A549 (cell line): ENCODE results near the gene WDR20. TPM values are rescaled to one million over a fixed set of nuclear protein-coding genes. Genes with fewer than 3 reads are reported as not detected.

Experiments used
- ATAC-seq, 2 experiments: fragments of 200-7000 bp in 1 of 2; fragments of >200 bp in 1 of 2; cut with Nextera tagmentation in 1 of 2; cut with Tn5 transposase in 1 of 2; 3 replicates each; pipeline versions ENCODE4 v1.8.0 to v1.9.1; 2018 to 2020; ENCODE audit warnings: mild to moderate bottlenecking in 1 of 2, moderate library complexity in 1 of 2
- CTCF ChIA-PET: fragments of 300-600 bp; sonication (Branson Sonifier 250); formaldehyde crosslinking; extraction: SDS; loops from one replicate; lab custom pipeline; 2021; ENCODE audit warnings: antibody characterized with exemption, inconsistent platforms; lab: Yijun Ruan, JAX
- POLR2A ChIA-PET: fragments of 350-600 bp; formaldehyde crosslinking; extraction: SDS; loops from one replicate; lab custom pipeline; 2021; ENCODE audit warnings: antibody characterized with exemption, inconsistent platforms; lab: Yijun Ruan, JAX
- DNase-seq, 2 experiments: peaks; one replicate each; pipeline versions ENCODE4 v3.0.0 to v3.0.0-alpha.2; 2011 to 2016; ENCODE audit warnings: low read depth in 1 of 2, low spot score in 1 of 2
- FAIRE-seq: peaks from 2 replicates; lab custom pipeline; 2011; peaks lifted over from hg19 to GRCh38; lab: Jason Lieb, UNC
- H3K27ac ChIP-seq, 2 experiments: fragments of >200 bp; sonication (Bioruptor Twin); formaldehyde crosslinking; 3 replicates each; pipeline ENCODE4 v1.5.1; 2016 to 2017
- H3K4me1 ChIP-seq: fragments of >200 bp; sonication (Bioruptor Twin); formaldehyde crosslinking; 3 replicates; pipeline ENCODE4 v1.6.1; 2016
- H3K4me2 ChIP-seq: fragments of >200 bp; sonication (Bioruptor Twin); formaldehyde crosslinking; 3 replicates; pipeline ENCODE4 v1.6.1; 2016
- H3K4me3 ChIP-seq: fragments of >200 bp; sonication (Bioruptor Twin); formaldehyde crosslinking; 3 replicates; pipeline ENCODE4 v1.5.1; 2016
- H3K9me3 ChIP-seq: fragments of >200 bp; sonication (Bioruptor Twin); formaldehyde crosslinking; 3 replicates; pipeline ENCODE4 v1.6.1; 2016
- CBX2 ChIP-seq: fragments of 200-600 bp; sonication (generic); IDR thresholded peaks from 2 replicates; pipeline ENCODE4 v1.6.1; 2016; ENCODE audit warnings: low read depth, mild to moderate bottlenecking, borderline replicate concordance
- CEBPB ChIP-seq, 2 experiments: fragments of >200 bp in 1 of 2; sonication (Bioruptor Twin) in 1 of 2; formaldehyde crosslinking in 1 of 2; IDR thresholded peaks; 2 replicates each; pipeline ENCODE4 v1.6.1; 2012 to 2016
- CHD2 ChIP-seq: fragments of 150-350 bp; IDR thresholded peaks from 2 replicates; pipeline ENCODE4 v1.6.1; 2014; ENCODE audit warnings: low read length; ENCODE audit not compliant: partially characterized antibody
- CHD4 ChIP-seq: fragments of 200-600 bp; sonication (generic); IDR thresholded peaks from 2 replicates; pipeline ENCODE4 v1.6.1; 2016; ENCODE audit warnings: antibody characterized with exemption, mild to moderate bottlenecking, borderline replicate concordance
- ESRRA ChIP-seq: fragments of 150-350 bp; IDR thresholded peaks from 2 replicates; pipeline ENCODE4 v1.6.1; 2014; ENCODE audit warnings: mild to moderate bottlenecking, low read length, borderline replicate concordance
- FOSB ChIP-seq: fragments of 250-450 bp; sonication (Bioruptor Pico); IDR thresholded peaks from 2 replicates; pipeline ENCODE4 v1.5.0; 2020; ENCODE audit warnings: mild to moderate bottlenecking, moderate library complexity
- FOSL2 ChIP-seq, 2 experiments: fragments of 450-650 bp in 1 of 2; fragments of >200 bp in 1 of 2; sonication (Bioruptor Twin) in 1 of 2; formaldehyde crosslinking; IDR thresholded peaks; 2 replicates each; pipeline versions ENCODE4 v1.5.0 to v1.6.1; 2016 to 2020; ENCODE audit warnings: mild to moderate bottlenecking in 1 of 2, moderate library complexity in 1 of 2
- FOXS1 ChIP-seq: fragments of 250-450 bp; sonication (Bioruptor Pico); IDR thresholded peaks from 2 replicates; pipeline ENCODE4 v1.5.0; 2020; ENCODE audit warnings: mild to moderate bottlenecking, moderate library complexity
- GATA3 ChIP-seq: IDR thresholded peaks from 2 replicates; pipeline ENCODE4 v1.6.1; 2012; ENCODE audit warnings: borderline replicate concordance
- HMGXB4 ChIP-seq: fragments of 250-450 bp; sonication (Bioruptor Pico); IDR thresholded peaks from 2 replicates; pipeline ENCODE4 v1.5.0; 2021; ENCODE audit warnings: mild to moderate bottlenecking, moderate library complexity, borderline replicate concordance
- HOXA7 ChIP-seq: fragments of 250-450 bp; sonication (Bioruptor Pico); IDR thresholded peaks from 2 replicates; pipeline ENCODE4 v1.5.0; 2020; ENCODE audit warnings: mild to moderate bottlenecking, moderate library complexity
- HOXB13 ChIP-seq: fragments of 250-450 bp; sonication (Bioruptor Pico); IDR thresholded peaks from 2 replicates; pipeline ENCODE4 v1.5.0; 2020; ENCODE audit warnings: low read depth, mild to moderate bottlenecking, moderate library complexity
- KDM1A ChIP-seq: fragments of 200-600 bp; sonication (generic); IDR thresholded peaks from 2 replicates; pipeline ENCODE4 v1.6.1; 2016; ENCODE audit warnings: low read depth, mild to moderate bottlenecking
- KDM5A ChIP-seq: fragments of 200-600 bp; sonication (generic); IDR thresholded peaks from 2 replicates; pipeline ENCODE4 v1.6.1; 2016; ENCODE audit warnings: antibody characterized with exemption, mild to moderate bottlenecking
- MAFK ChIP-seq: fragments of 450-650 bp; IDR thresholded peaks from 2 replicates; pipeline ENCODE4 v1.6.1; 2014; ENCODE audit not compliant: partially characterized antibody
- MAZ ChIP-seq: fragments of 150-350 bp; IDR thresholded peaks from 2 replicates; pipeline ENCODE4 v1.6.1; 2014; ENCODE audit warnings: antibody characterized with exemption, low read depth, low read length, borderline replicate concordance
- MYC ChIP-seq: IDR thresholded peaks from 2 replicates; pipeline ENCODE4 v1.6.1; 2012; ENCODE audit warnings: mild to moderate bottlenecking, inconsistent platforms, low read length, improper control_type of control experiment, borderline replicate concordance
- NFE2L2 ChIP-seq: fragments of 150-350 bp; conservative IDR thresholded peaks from 2 replicates; pipeline ENCODE4 v1.6.1; 2014; ENCODE audit warnings: low read length
- NR3C1 ChIP-seq: fragments of >200 bp; sonication (Bioruptor Twin); formaldehyde crosslinking; IDR thresholded peaks from 3 replicates; pipeline ENCODE4 v1.6.1; 2017
- PHF8 ChIP-seq: fragments of 200-600 bp; sonication (generic); IDR thresholded peaks from 2 replicates; pipeline ENCODE4 v1.6.1; 2016; ENCODE audit warnings: low read depth, mild to moderate bottlenecking, antibody characterized with exemption, moderate library complexity, borderline replicate concordance
- POLR2A ChIP-seq: IDR thresholded peaks from 2 replicates; pipeline ENCODE4 v1.6.1; 2012; ENCODE audit warnings: mild to moderate bottlenecking, low read length
- POLR2AphosphoS2 ChIP-seq: conservative IDR thresholded peaks from 2 replicates; pipeline ENCODE4 v1.6.1; 2012; ENCODE audit warnings: low read length, improper control_type of control experiment, inconsistent platforms
- RARB ChIP-seq: fragments of 250-450 bp; sonication (Bioruptor Pico); IDR thresholded peaks from 2 replicates; pipeline ENCODE4 v1.8.0; 2021; ENCODE audit warnings: mild to moderate bottlenecking, moderate library complexity
- RFX5 ChIP-seq: fragments of 450-650 bp; IDR thresholded peaks from 2 replicates; pipeline ENCODE4 v1.7.1; 2014; ENCODE audit warnings: antibody characterized with exemption, mild to moderate bottlenecking, moderate library complexity
- RNF2 ChIP-seq: fragments of 200-600 bp; sonication (generic); IDR thresholded peaks from 2 replicates; pipeline ENCODE4 v1.6.1; 2016; ENCODE audit warnings: low read depth, mild to moderate bottlenecking, antibody characterized with exemption, moderate library complexity, borderline replicate concordance
- SMC3 ChIP-seq: fragments of >200 bp; sonication (Bioruptor Twin); formaldehyde crosslinking; IDR thresholded peaks from 3 replicates; pipeline ENCODE4 v1.6.1; 2018; ENCODE audit warnings: inconsistent platforms
- TFCP2L1 ChIP-seq: fragments of 250-450 bp; sonication (Bioruptor Pico); IDR thresholded peaks from 2 replicates; pipeline ENCODE4 v1.5.0; 2021; ENCODE audit warnings: mild to moderate bottlenecking
- TP53 ChIP-seq: fragments of 250-450 bp; sonication (Bioruptor Pico); IDR thresholded peaks from 2 replicates; pipeline ENCODE4 v1.5.0; 2021; ENCODE audit warnings: mild to moderate bottlenecking, moderate library complexity
- ZFP36 ChIP-seq: fragments of 450-650 bp; IDR thresholded peaks from 2 replicates; pipeline ENCODE4 v1.6.1; 2014; ENCODE audit warnings: borderline replicate concordance; ENCODE audit not compliant: partially characterized antibody
- WGBS: methylation state at CpG from one replicate; pipeline ENCODE4 v1.1.6; 2017; ENCODE audit errors: missing lambda C conversion rate; 5-methylcytosine and 5-hydroxymethylcytosine counted together
- polyA plus RNA-seq, 4 experiments: library from polyadenylated mRNA; depleted of rRNA in 3 of 4; stranded (reverse); fragments of >200 nt; fragmentation: RNase III in 1 of 4; extraction: RNeasy Plus Mini Kit Qiagen cat#74134 plus additional on column Dnase treatment in 1 of 4; gene quantifications; 2 replicates in 3 of 4; 3 replicates in 1 of 4; pipeline ENCODE4 v1.2.3, GENCODE V29; 2011 to 2017
- TF ChIP-seq, protein P1 (sequence below): fragments of 200-600 bp; sonication (generic); IDR thresholded peaks from 2 replicates; pipeline ENCODE4 v1.6.1; 2016; ENCODE audit warnings: antibody characterized with exemption, mild to moderate bottlenecking, moderate library complexity
- TF ChIP-seq, protein P2 (sequence below): fragments of >200 bp; sonication (Bioruptor Twin); formaldehyde crosslinking; IDR thresholded peaks from 3 replicates; pipeline ENCODE4 v1.6.1; 2016
- TF ChIP-seq, protein P3 (sequence below): IDR thresholded peaks from 2 replicates; pipeline ENCODE4 v1.6.1; 2012; ENCODE audit warnings: low read depth, borderline replicate concordance

WDR20 gene
- polyA plus RNA-seq, 2 of the 4 experiments (the other 2 are of a cell fraction), result 19.5 to 20.6 TPM

GRCh38 chr14:102202944-102203343, 63.2 kb downstream of the WDR20 start:
- ChIA-PET CTCF (interaction anchor here (0.6 kb wide), 2 partner anchors 10 to 130 kb away, joined by 3 to 4 read pairs; no protein-coding TSS in a partner anchor), POLR2A (no interaction called here)
- no peak for FAIRE-seq
- Histone ChIP-seq H3K4me1 (no peaks in the 10 kb centered on the region), H3K4me3 (no peak overlapping the region), H3K9me3 (no peaks in the 10 kb centered on the region), H3K27ac (no peak overlapping the region), H3K4me2 (no peak overlapping the region)
- WGBS, result 95% methylated on average over 3 of the region's 3 CpGs
- TF ChIP-seq POLR2AphosphoS2, result no peak
- no peak for TF ChIP-seq CHD4
- TF ChIP-seq NR3C1, result no peak
- TF ChIP-seq MAZ, result no peak
- no peak for TF ChIP-seq RNF2
- TF ChIP-seq HOXA7 (CRISPR knock-in tag), result no peak
- TF ChIP-seq SMC3, result no peak
- no peak for TF ChIP-seq PHF8
- TF ChIP-seq MYC, result no peak
- TF ChIP-seq FOXS1 (CRISPR knock-in tag), result no peak
- no peak for TF ChIP-seq RARB (CRISPR knock-in tag)
- no peak for TF ChIP-seq FOSB
- no peak for TF ChIP-seq KDM1A
- no peak for TF ChIP-seq RFX5
- no peak for TF ChIP-seq NFE2L2
- TF ChIP-seq, protein P1, sequence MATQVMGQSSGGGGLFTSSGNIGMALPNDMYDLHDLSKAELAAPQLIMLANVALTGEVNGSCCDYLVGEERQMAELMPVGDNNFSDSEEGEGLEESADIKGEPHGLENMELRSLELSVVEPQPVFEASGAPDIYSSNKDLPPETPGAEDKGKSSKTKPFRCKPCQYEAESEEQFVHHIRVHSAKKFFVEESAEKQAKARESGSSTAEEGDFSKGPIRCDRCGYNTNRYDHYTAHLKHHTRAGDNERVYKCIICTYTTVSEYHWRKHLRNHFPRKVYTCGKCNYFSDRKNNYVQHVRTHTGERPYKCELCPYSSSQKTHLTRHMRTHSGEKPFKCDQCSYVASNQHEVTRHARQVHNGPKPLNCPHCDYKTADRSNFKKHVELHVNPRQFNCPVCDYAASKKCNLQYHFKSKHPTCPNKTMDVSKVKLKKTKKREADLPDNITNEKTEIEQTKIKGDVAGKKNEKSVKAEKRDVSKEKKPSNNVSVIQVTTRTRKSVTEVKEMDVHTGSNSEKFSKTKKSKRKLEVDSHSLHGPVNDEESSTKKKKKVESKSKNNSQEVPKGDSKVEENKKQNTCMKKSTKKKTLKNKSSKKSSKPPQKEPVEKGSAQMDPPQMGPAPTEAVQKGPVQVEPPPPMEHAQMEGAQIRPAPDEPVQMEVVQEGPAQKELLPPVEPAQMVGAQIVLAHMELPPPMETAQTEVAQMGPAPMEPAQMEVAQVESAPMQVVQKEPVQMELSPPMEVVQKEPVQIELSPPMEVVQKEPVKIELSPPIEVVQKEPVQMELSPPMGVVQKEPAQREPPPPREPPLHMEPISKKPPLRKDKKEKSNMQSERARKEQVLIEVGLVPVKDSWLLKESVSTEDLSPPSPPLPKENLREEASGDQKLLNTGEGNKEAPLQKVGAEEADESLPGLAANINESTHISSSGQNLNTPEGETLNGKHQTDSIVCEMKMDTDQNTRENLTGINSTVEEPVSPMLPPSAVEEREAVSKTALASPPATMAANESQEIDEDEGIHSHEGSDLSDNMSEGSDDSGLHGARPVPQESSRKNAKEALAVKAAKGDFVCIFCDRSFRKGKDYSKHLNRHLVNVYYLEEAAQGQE, result no peak
- TF ChIP-seq GATA3, result no peak
- TF ChIP-seq, protein P2, sequence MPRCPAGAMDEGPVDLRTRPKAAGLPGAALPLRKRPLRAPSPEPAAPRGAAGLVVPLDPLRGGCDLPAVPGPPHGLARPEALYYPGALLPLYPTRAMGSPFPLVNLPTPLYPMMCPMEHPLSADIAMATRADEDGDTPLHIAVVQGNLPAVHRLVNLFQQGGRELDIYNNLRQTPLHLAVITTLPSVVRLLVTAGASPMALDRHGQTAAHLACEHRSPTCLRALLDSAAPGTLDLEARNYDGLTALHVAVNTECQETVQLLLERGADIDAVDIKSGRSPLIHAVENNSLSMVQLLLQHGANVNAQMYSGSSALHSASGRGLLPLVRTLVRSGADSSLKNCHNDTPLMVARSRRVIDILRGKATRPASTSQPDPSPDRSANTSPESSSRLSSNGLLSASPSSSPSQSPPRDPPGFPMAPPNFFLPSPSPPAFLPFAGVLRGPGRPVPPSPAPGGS, result no peak
- no peak for TF ChIP-seq TP53 (CRISPR knock-in tag)
- ATAC-seq, result no peak
- DNase-seq, result no peak

- TF ChIP-seq ZFP36 (no peak), CBX2 (no peak), TFCP2L1 (no peak), FOSL2 (IDR thresholded peaks at IDR 0.05) (no peak), FOSL2 (CRISPR knock-in tag; IDR thresholded peaks at IDR 0.05) (no peak), HMGXB4 (no peak), POLR2A (no peak), HOXB13 (CRISPR knock-in tag) (no peak), CEBPB (IDR thresholded peaks at IDR 0.05) (no peak), MAFK (no peak), ESRRA (no peak), KDM5A (no peak), NFE2L2 (no peak), CHD2 (no peak)
- TF ChIP-seq, protein P3, sequence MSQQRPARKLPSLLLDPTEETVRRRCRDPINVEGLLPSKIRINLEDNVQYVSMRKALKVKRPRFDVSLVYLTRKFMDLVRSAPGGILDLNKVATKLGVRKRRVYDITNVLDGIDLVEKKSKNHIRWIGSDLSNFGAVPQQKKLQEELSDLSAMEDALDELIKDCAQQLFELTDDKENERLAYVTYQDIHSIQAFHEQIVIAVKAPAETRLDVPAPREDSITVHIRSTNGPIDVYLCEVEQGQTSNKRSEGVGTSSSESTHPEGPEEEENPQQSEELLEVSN, result no peak
- TF ChIP-seq, all 56 proteins: peak for 0
- no peak for DNase-seq
- Histone ChIP-seq H3K4me2 (no peak overlapping the region), H3K4me1 (no peaks in the 10 kb centered on the region), H3K9me3 (no peaks in the 10 kb centered on the region), H3K27ac (no peak overlapping the region), H3K4me3 (no peak overlapping the region)
- ChIA-PET POLR2A (no interaction called here), CTCF (interaction anchor here (0.6 kb wide), 1 partner anchor 11 kb away, joined by 3 read pairs; no protein-coding TSS in a partner anchor)
- FAIRE-seq, result no peak
- WGBS, result 82% methylated on average over 6 of the region's 6 CpGs
- no peak for ATAC-seq
These were observed 63.7 kb downstream of the WDR20 start for GRCh38 chr14:102203382-102203781.
